Keratinocyte (primary cell): ENCODE data around the gene SPOCK1. TPM values are rescaled to one million over a fixed set of nuclear protein-coding genes. Genes with fewer than 3 reads are reported as not detected.

Experiments used
- DNase-seq: peaks from one replicate; pipeline ENCODE4 v3.0.0-alpha.2; 2011; ENCODE audit warnings: low read depth, missing footprints, low spot score
- FAIRE-seq: peaks from 2 replicates; lab custom pipeline; 2011; peaks lifted over from hg19 to GRCh38; lab: Jason Lieb, UNC
- H2AFZ ChIP-seq: 2 replicates; pipeline ENCODE4 v1.6.0; 2012; ENCODE audit warnings: low read length, control low read depth, inconsistent platforms; ENCODE audit not compliant: control insufficient read depth
- H3K27ac ChIP-seq: 2 replicates; pipeline ENCODE4 v1.5.1; 2011; ENCODE audit warnings: low read length; ENCODE audit not compliant: control insufficient read depth, insufficient read depth
- H3K27me3 ChIP-seq: 3 replicates; pipeline ENCODE4 v1.6.0; 2011; ENCODE audit warnings: low read length; ENCODE audit not compliant: control insufficient read depth, insufficient read depth; ENCODE audit errors: extremely low read depth
- H3K36me3 ChIP-seq, 2 experiments: 2 replicates in 1 of 2; 3 replicates in 1 of 2; pipeline ENCODE4 v1.5.1; 2011; ENCODE audit warnings: low read length in 2 of 2, mild to moderate bottlenecking in 1 of 2; ENCODE audit not compliant: control insufficient read depth in 2 of 2, insufficient read depth in 2 of 2; ENCODE audit errors: extremely low read depth in 1 of 2
- H3K4me1 ChIP-seq: 3 replicates; pipeline ENCODE4 v1.5.1; 2011; ENCODE audit warnings: low read length; ENCODE audit not compliant: control insufficient read depth, insufficient read depth; ENCODE audit errors: extremely low read depth
- H3K4me2 ChIP-seq: 3 replicates; pipeline ENCODE4 v1.6.0; 2011; ENCODE audit warnings: low read depth, low read length; ENCODE audit not compliant: control insufficient read depth, insufficient read depth; ENCODE audit errors: extremely low read depth
- H3K4me3 ChIP-seq, 3 experiments: fragments of 200-600 bp in 1 of 3; sonication (generic) in 1 of 3; 2 replicates in 2 of 3; 3 replicates in 1 of 3; pipeline ENCODE4 v1.5.1; 2011 to 2016; ENCODE audit warnings: low read length in 3 of 3, mild to moderate bottlenecking in 3 of 3, control low read depth in 2 of 3, inconsistent platforms in 1 of 3, low read depth in 1 of 3, mixed read lengths in 1 of 3, mixed run types in 1 of 3, moderate library complexity in 1 of 3; ENCODE audit not compliant: control insufficient read depth in 2 of 3, insufficient read depth in 2 of 3; ENCODE audit errors: extremely low read depth in 1 of 3
- H3K79me2 ChIP-seq: 2 replicates; pipeline ENCODE4 v1.6.0; 2012; ENCODE audit warnings: low read length; ENCODE audit not compliant: control insufficient read depth, insufficient read depth
- H3K9ac ChIP-seq: 3 replicates; pipeline ENCODE4 v1.6.0; 2011; ENCODE audit warnings: low read length; ENCODE audit not compliant: control insufficient read depth, insufficient read depth; ENCODE audit errors: extremely low read depth
- H3K9me1 ChIP-seq: 3 replicates; pipeline ENCODE4 v1.6.0; 2011; ENCODE audit warnings: low read length; ENCODE audit not compliant: control insufficient read depth, insufficient read depth; ENCODE audit errors: extremely low read depth
- H3K9me3 ChIP-seq: 2 replicates; pipeline ENCODE4 v1.5.1; 2012; ENCODE audit warnings: low read depth, low read length; ENCODE audit not compliant: control insufficient read depth
- H4K20me1 ChIP-seq: 3 replicates; pipeline ENCODE4 v1.6.0; 2011; ENCODE audit warnings: low read length; ENCODE audit not compliant: control insufficient read depth, insufficient read depth; ENCODE audit errors: extremely low read depth
- EZH2 ChIP-seq: IDR thresholded peaks from one replicate; pipeline ENCODE4 v1.6.1; 2012; ENCODE audit warnings: inconsistent platforms, mild to moderate bottlenecking, low read length, moderate library complexity
- dilution Hi-C: fragments of 300-500 bp; cut with MboI; formaldehyde crosslinking; loops from one replicate; pipeline ENCODE4 v1.7.0; 2020; ENCODE audit warnings: low sequenced_read_pairs; ENCODE audit not compliant: extremely low pct_ligation_motif_present
- polyA plus RNA-seq, 5 experiments: library from polyadenylated mRNA; depleted of rRNA in 3 of 5; stranded (reverse) in 3 of 5; stranded (forward) in 1 of 5; unstranded in 1 of 5; fragments of >200 nt; gene quantifications; 1 replicate in 1 of 5; 2 replicates in 3 of 5; 3 replicates in 1 of 5; pipeline versions ENCODE4 v1.2.1 to v1.2.3, GENCODE V29; 2011 to 2012; ENCODE audit warnings: missing spikeins in 2 of 5, low read depth in 1 of 5, low replicate concordance in 1 of 5
- small RNA-seq, 3 experiments: library from RNA; depleted of rRNA; stranded (forward); fragments of <200 nt; gene quantifications; one replicate each; pipeline ENCODE3, GENCODE V24; 2012; ENCODE audit warnings: low read depth in 3 of 3, low replicate concordance in 1 of 3; ENCODE audit not compliant: insufficient read length in 3 of 3
- TF ChIP-seq, protein P1 (sequence below), 3 experiments: IDR thresholded peaks in 1 of 3; conservative IDR thresholded peaks in 1 of 3; optimal IDR thresholded peaks in 1 of 3; 2 replicates in 2 of 3; 3 replicates in 1 of 3; pipeline versions ENCODE3 to v1.5.1; 2011; ENCODE audit warnings: low read length in 3 of 3, mild to moderate bottlenecking in 3 of 3, moderate library complexity in 2 of 3, control low read depth in 1 of 3, inconsistent platforms in 1 of 3; ENCODE audit not compliant: insufficient read depth in 2 of 3; ENCODE audit errors: extremely low read depth in 1 of 3

SPOCK1 gene
- polyA plus RNA-seq, 1 donor (not counting 4 experiments of a cell fraction or from before 2014, with no cell fraction given), result 5.5 TPM

DNA sequence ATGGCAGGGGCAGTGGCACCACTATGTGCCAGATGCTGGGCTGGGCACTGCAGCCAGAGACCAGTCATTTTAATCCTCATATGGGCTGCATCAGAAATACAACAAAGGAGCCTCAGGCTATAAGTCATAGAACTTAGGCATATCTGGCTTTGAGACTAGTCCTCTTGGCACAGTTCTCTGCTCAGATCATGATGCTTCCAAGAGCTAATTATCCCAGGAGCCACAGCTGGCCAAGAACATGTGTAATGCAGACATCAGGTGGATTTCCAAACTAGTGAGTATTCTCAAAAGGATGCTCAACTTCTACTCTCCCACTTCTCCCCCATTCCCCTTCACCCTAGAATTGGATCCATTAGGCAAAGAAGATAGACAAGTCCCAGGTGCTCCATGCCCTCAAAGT, 571.6 kb downstream of the SPOCK1 start:
- no peak for DNase-seq
- Histone ChIP-seq H2AFZ (no peak overlapping the region), H3K4me3 (no peak overlapping the region), H3K4me2 (no peak overlapping the region), H3K36me3 (no peaks in the 10 kb centered on the region), H3K79me2 (no peaks in the 10 kb centered on the region), H3K9me3 (no peaks in the 10 kb centered on the region), H3K9me1 (no peaks in the 10 kb centered on the region), H3K27ac (no peak overlapping the region), H3K4me1 (no peaks in the 10 kb centered on the region), H4K20me1 (no peaks in the 10 kb centered on the region), H3K27me3 (no peaks in the 10 kb centered on the region), H3K9ac (no peak overlapping the region)
- TF ChIP-seq, protein P1, sequence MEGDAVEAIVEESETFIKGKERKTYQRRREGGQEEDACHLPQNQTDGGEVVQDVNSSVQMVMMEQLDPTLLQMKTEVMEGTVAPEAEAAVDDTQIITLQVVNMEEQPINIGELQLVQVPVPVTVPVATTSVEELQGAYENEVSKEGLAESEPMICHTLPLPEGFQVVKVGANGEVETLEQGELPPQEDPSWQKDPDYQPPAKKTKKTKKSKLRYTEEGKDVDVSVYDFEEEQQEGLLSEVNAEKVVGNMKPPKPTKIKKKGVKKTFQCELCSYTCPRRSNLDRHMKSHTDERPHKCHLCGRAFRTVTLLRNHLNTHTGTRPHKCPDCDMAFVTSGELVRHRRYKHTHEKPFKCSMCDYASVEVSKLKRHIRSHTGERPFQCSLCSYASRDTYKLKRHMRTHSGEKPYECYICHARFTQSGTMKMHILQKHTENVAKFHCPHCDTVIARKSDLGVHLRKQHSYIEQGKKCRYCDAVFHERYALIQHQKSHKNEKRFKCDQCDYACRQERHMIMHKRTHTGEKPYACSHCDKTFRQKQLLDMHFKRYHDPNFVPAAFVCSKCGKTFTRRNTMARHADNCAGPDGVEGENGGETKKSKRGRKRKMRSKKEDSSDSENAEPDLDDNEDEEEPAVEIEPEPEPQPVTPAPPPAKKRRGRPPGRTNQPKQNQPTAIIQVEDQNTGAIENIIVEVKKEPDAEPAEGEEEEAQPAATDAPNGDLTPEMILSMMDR (optimal IDR thresholded peaks at IDR 0.05 in 1 of 3, IDR thresholded peaks at IDR 0.05 in 1 of 3, conservative IDR thresholded peaks at IDR 0.05 in 1 of 3; ENCODE audit: extremely low read depth in 1 of 3, insufficient read depth in 2 of 3, low read length in 3 of 3), result no peak
- TF ChIP-seq EZH2, result no peak
- FAIRE-seq, result no peak
- dilution Hi-C loops, result no loop called here

DNA sequence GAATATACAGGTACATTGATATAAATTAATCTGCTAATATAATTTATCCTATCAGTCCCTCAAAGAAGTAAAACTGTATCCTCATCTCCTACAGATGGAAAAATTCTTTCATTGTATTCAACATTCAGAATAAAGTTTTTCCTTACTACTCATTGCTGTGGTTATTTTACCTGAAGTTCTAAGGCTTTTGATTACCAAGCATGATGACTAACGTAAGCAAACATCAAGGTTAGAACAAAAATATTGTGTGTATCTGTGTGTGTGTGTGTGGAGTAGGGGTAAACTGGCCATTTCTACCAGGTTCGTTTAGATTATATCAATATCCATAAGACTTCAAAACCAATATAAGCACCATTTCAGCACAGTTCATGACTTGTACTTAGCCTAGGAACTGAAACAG, 573.1 kb downstream of the SPOCK1 start:
- H3K79me2 ChIP-seq, result no peaks in the 10 kb centered on the region
- dilution Hi-C loops, result no loop called here
- FAIRE-seq, result no peak

More for the DNA sequence above, 573.1 kb downstream of the SPOCK1 start:
- Histone ChIP-seq H2AFZ (no peak overlapping the region), H4K20me1 (no peaks in the 10 kb centered on the region), H3K9ac (no peak overlapping the region), H3K27ac (no peak overlapping the region), H3K9me1 (no peaks in the 10 kb centered on the region), H3K4me2 (no peak overlapping the region), H3K27me3 (no peaks in the 10 kb centered on the region), H3K9me3 (no peaks in the 10 kb centered on the region), H3K4me3 (no peak overlapping the region), H3K4me1 (no peaks in the 10 kb centered on the region), H3K36me3 (no peaks in the 10 kb centered on the region)
- TF ChIP-seq, protein P1 (optimal IDR thresholded peaks at IDR 0.05 in 1 of 3, IDR thresholded peaks at IDR 0.05 in 1 of 3, conservative IDR thresholded peaks at IDR 0.05 in 1 of 3; ENCODE audit: extremely low read depth in 1 of 3, insufficient read depth in 2 of 3, low read length in 3 of 3), result no peak
- DNase-seq, result no peak

Small RNA genes lying within 50 kb of the gene (small RNA-seq; reads per million reads assigned to genes)
- 0 reads per million in 3 experiments for gene RNA5SP193

Other genes starting within 250 kb of the SPOCK1 start
- gene KLHL3, start 236.8 kb upstream of the SPOCK1 start, polyA plus RNA-seq, result 1.5 to 3.3 TPM (median 2.5 TPM) in 3 replicates